Activated T-helper 1 cell treated with anti-CD3 and anti-CD28 coated beads, Interleukin-2, amount 50 U/mL, for 16 hours (primary cell): Measurements from ENCODE around the gene WNT7B.

Experiments
- DNase-seq, 2 donors: peaks; one replicate each; pipeline ENCODE4 v3.0.0-alpha.2; 2020; ENCODE audit warnings: low read depth in 1 of 2, low spot score in 1 of 2

WNT7B gene

GRCh38 chr22:45911601-45912271 lies 65.2 kb downstream of the WNT7B start:
- DNase-seq = no peak

GRCh38 chr22:45910928-45911467 lies 66.0 kb downstream of the WNT7B start:
- no peak for DNase-seq

GRCh38 chr22:45908961-45909360 lies 68.0 kb downstream of the WNT7B start:
- DNase-seq = no peak

- no peak for DNase-seq
These were observed 69.0 kb downstream of the WNT7B start for GRCh38 chr22:45907996-45908395.

- no peak for DNase-seq
These were observed 69.6 kb downstream of the WNT7B start for GRCh38 chr22:45907378-45907777.

GRCh38 chr22:45906946-45907345 lies 70.0 kb downstream of the WNT7B start:
- DNase-seq = no peak

GRCh38 chr22:45905924-45906865 lies 70.8 kb downstream of the WNT7B start:
- DNase-seq = no peak

GRCh38 chr22:45905326-45905923 lies 71.5 kb downstream of the WNT7B start:
- DNase-seq = no peak

- DNase-seq = no peak
These were observed 72.7 kb downstream of the WNT7B start for GRCh38 chr22:45904236-45904635.

- DNase-seq = no peak
These were observed 73.4 kb downstream of the WNT7B start for GRCh38 chr22:45903355-45904135.

- no peak for DNase-seq
These were observed 79.2 kb downstream of the WNT7B start for GRCh38 chr22:45897736-45898135.

- no peak for DNase-seq
These were observed 79.9 kb downstream of the WNT7B start for GRCh38 chr22:45896964-45897538.

GRCh38 chr22:45896153-45896951 lies 80.6 kb downstream of the WNT7B start:
- no peak for DNase-seq

GRCh38 chr22:45895436-45896152 lies 81.4 kb downstream of the WNT7B start:
- no peak for DNase-seq

GRCh38 chr22:45893516-45893915 lies 83.4 kb downstream of the WNT7B start:
- DNase-seq = no peak

- no peak for DNase-seq
These were observed 84.1 kb downstream of the WNT7B start for GRCh38 chr22:45892681-45893461.

GRCh38 chr22:45891996-45892621 lies 84.9 kb downstream of the WNT7B start:
- no peak for DNase-seq

GRCh38 chr22:45891471-45891995 lies 85.4 kb downstream of the WNT7B start:
- no peak for DNase-seq
